ENCODE measurements around the gene SEMA3F. TPM values are rescaled to one million over a fixed set of nuclear protein-coding genes. Genes with fewer than 3 reads are reported as not detected.

SEMA3F gene
- total and polyA plus RNA-seq, 8 donors, result 26.0 to 56.2 (median 46.7) TPM

- ATAC-seq (no peak), DNase-seq (no peak)
- Histone ChIP-seq H3K27me3 (peaks cover 28 to 84% of the 10 kb centered on the region in 2 donors), H3K9me3 (no peaks in the 10 kb centered on the region), H3K4me3 (no peak overlapping the region), H3K4me1 (peaks cover 9 to 13% of the 10 kb centered on the region in 2 donors), H3K36me3 (no peaks in the 10 kb centered on the region), H3K27ac (no peak overlapping the region)
- TF ChIP-seq CTCF (IDR thresholded peaks at IDR 0.05), result no peak
- intact Hi-C loops (cut with DNase I), result no loop called here
These were observed 46.6 kb downstream of the SEMA3F start for GRCh38 chr3:50201573-50202315.

- Histone ChIP-seq H3K27me3 (peaks cover 28 to 86% of the 10 kb centered on the region in 2 donors), H3K36me3 (no peaks in the 10 kb centered on the region), H3K27ac (no peak overlapping the region), H3K4me1 (peaks cover 9 to 13% of the 10 kb centered on the region in 2 donors), H3K4me3 (no peak overlapping the region), H3K9me3 (no peaks in the 10 kb centered on the region)
- DNase-seq (no peak), ATAC-seq (no peak)
- intact Hi-C loops (cut with DNase I), result no loop called here
- no peak for TF ChIP-seq CTCF (IDR thresholded peaks at IDR 0.05)
These were observed 47.4 kb downstream of the SEMA3F start for GRCh38 chr3:50202353-50203112.

GRCh38 chr3:50203113-50203808 lies 48.1 kb downstream of the SEMA3F start:
- Histone ChIP-seq H3K4me1 (peaks cover 9 to 13% of the 10 kb centered on the region in 2 donors), H3K9me3 (no peaks in the 10 kb centered on the region), H3K27ac (no peak overlapping the region), H3K36me3 (no peaks in the 10 kb centered on the region), H3K27me3 (peaks cover 28 to 83% of the 10 kb centered on the region in 2 donors), H3K4me3 (no peak overlapping the region)
- no peak for TF ChIP-seq CTCF (IDR thresholded peaks at IDR 0.05)
- intact Hi-C loops (cut with DNase I), result no loop called here
- no peak for DNase-seq
- no peak for ATAC-seq

- DNase-seq, result no peak
- TF ChIP-seq CTCF (IDR thresholded peaks at IDR 0.05), result no peak
- Histone ChIP-seq H3K4me1 (peaks cover 9 to 13% of the 10 kb centered on the region in 2 donors), H3K9me3 (no peaks in the 10 kb centered on the region), H3K27me3 (peaks cover 28 to 74% of the 10 kb centered on the region in 2 donors), H3K36me3 (no peaks in the 10 kb centered on the region), H3K27ac (no peak overlapping the region), H3K4me3 (no peak overlapping the region)
- ATAC-seq, result no peak
- intact Hi-C loops (cut with DNase I), result no loop called here
These were observed 49.0 kb downstream of the SEMA3F start for GRCh38 chr3:50203809-50204803.

All from left lung (tissue), 10 donors.